Measurements from ENCODE around the gene HOXD1. TPM values are rescaled to one million over a fixed set of nuclear protein-coding genes. Genes with fewer than 3 reads are reported as not detected.

Gene HOXD1
- total and polyA plus RNA-seq, 2 donors (not counting 3 experiments of a cell fraction or from before 2014, with no cell fraction given), result 6.6 to 10.4 TPM

GRCh38 chr2:176163672-176164056, 24.8 kb upstream of the HOXD1 start:
- no TSS peak for BruUV-seq (replicated peaks)
- H3K79me2 ChIP-seq (ENCODE audit: control insufficient read depth, insufficient read depth, low read length), result no peaks in the 10 kb centered on the region

More at GRCh38 chr2:176163672-176164056, 24.8 kb upstream of the HOXD1 start:
- ChIA-PET CTCF (no interaction called here), POLR2A (no interaction called here)
- Histone ChIP-seq H3K4me1 (ENCODE audit: control insufficient read depth, extremely low read depth, insufficient read depth, low read length) (peaks cover 3% of the 10 kb centered on the region), H2AFZ (ENCODE audit: low read depth, low read length) (no peak overlapping the region), H3K36me3 (ENCODE audit: control insufficient read depth in 2 of 2, extremely low read depth in 1 of 2, insufficient read depth in 2 of 2, low read length in 2 of 2) (no peaks in the 10 kb centered on the region), H3K4me2 (ENCODE audit: insufficient read depth, low read length) (no peak overlapping the region), H4K20me1 (replicated peaks; ENCODE audit: control insufficient read depth, extremely low read depth, insufficient read depth, low read length) (no peaks in the 10 kb centered on the region), H3K27me3 (ENCODE audit: control insufficient read depth in 2 of 2, insufficient read depth in 2 of 2, low read length in 2 of 2) (peaks cover 5 to 15% of the 10 kb centered on the region in 2 experiments), H3K9me1 (replicated peaks; ENCODE audit: control insufficient read depth, extremely low read depth, insufficient read depth, low read length) (no peaks in the 10 kb centered on the region), H3K4me3 (replicated peaks in 1 of 3; ENCODE audit: insufficient read depth in 1 of 3, low read depth in 1 of 3, low read length in 3 of 3) (no peak overlapping the region), H3K9ac (replicated peaks; ENCODE audit: extremely low read depth, insufficient read depth, low read length) (no peak overlapping the region), H3K9me3 (replicated peaks; ENCODE audit: control insufficient read depth, insufficient read depth, low read length) (no peaks in the 10 kb centered on the region), H3K27ac (ENCODE audit: insufficient read depth, low read depth, low read length) (no peak overlapping the region)
- TF ChIP-seq EZH2 (IDR thresholded peaks at IDR 0.05; ENCODE audit: borderline replicate concordance, low read depth, low read length, severe bottlenecking) (no peak), POLR2AphosphoS5 (IDR thresholded peaks at IDR 0.05; ENCODE audit: insufficient read depth, low read depth, low read length) (no peak), FOS (IDR thresholded peaks at IDR 0.05; ENCODE audit: borderline replicate concordance, insufficient read depth, low read length) (no peak), JUN (IDR thresholded peaks at IDR 0.05; ENCODE audit: borderline replicate concordance, insufficient read depth, insufficient read length, low read depth) (no peak), MYC (IDR thresholded peaks at IDR 0.05; ENCODE audit: low read depth, low read length) (no peak), CTCF (IDR thresholded peaks at IDR 0.05; ENCODE audit: extremely low read depth in 1 of 2, insufficient read depth in 1 of 2, low read depth in 1 of 2, low read length in 2 of 2) (no peak), POLR2A (IDR thresholded peaks at IDR 0.05; ENCODE audit: low read depth, low read length) (no peak), GATA2 (IDR thresholded peaks at IDR 0.05; ENCODE audit: insufficient read depth, insufficient read length, low read depth, low read length) (no peak), MAX (IDR thresholded peaks at IDR 0.05; ENCODE audit: insufficient read depth, insufficient read length) (no peak)
- no peak for FAIRE-seq
- dilution Hi-C loops (cut with MboI; ENCODE audit: extremely low pct_ligation_motif_present, low sequenced_read_pairs), result no loop called here
- DNase-seq (ENCODE audit: low read depth, low spot score), result no peak
- intact Hi-C loops (cut with micrococcal nuclease), result no loop called here

Data from endothelial cell of umbilical vein (primary cell).